Measurements from ENCODE around the gene FAM13A. TPM values are rescaled to one million over a fixed set of nuclear protein-coding genes. Genes with fewer than 3 reads are reported as not detected.
A peak's percentile ranks its signal among the peaks of the same experiment; 100 is the strongest.

Gene FAM13A
- total and polyA plus RNA-seq, 8 donors = 15.7 to 56.4 (median 38.1) TPM

DNA sequence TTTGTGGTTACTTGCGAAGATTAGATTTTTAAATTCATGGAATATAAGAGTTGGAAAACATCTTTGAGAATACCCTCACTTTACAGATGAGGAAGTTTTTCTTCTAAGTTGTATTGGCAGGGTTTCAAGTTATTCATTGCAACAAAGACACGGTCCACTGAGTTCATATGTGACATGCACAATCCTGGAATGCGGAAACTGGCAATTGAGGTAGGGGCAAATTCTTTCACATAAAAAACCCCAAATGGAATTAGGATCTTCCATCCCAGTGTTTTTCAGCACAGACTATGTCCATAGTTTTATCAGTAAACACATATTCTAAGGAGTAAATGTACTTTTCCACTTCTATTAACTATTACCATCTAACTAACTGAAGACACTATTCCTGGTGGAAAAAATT is 277.6 kb downstream of the FAM13A start:
- H3K4me1 ChIP-seq = peaks cover 0 to 7% (median 7%) of the 10 kb centered on the region in 3 donors
- no peak overlapping the region for H3K27ac ChIP-seq
- H3K4me3 ChIP-seq = no peak overlapping the region
- FAIRE-seq (no peak), ATAC-seq (no peak), DNase-seq (no peak)
- intact Hi-C loops (cut with DNase I) = no loop called here
- no peaks in the 10 kb centered on the region for H3K27me3 ChIP-seq
- H3K36me3 ChIP-seq = peaks cover 0 to 38% (median 0%) of the 10 kb centered on the region in 3 donors
- TF ChIP-seq, protein P1, sequence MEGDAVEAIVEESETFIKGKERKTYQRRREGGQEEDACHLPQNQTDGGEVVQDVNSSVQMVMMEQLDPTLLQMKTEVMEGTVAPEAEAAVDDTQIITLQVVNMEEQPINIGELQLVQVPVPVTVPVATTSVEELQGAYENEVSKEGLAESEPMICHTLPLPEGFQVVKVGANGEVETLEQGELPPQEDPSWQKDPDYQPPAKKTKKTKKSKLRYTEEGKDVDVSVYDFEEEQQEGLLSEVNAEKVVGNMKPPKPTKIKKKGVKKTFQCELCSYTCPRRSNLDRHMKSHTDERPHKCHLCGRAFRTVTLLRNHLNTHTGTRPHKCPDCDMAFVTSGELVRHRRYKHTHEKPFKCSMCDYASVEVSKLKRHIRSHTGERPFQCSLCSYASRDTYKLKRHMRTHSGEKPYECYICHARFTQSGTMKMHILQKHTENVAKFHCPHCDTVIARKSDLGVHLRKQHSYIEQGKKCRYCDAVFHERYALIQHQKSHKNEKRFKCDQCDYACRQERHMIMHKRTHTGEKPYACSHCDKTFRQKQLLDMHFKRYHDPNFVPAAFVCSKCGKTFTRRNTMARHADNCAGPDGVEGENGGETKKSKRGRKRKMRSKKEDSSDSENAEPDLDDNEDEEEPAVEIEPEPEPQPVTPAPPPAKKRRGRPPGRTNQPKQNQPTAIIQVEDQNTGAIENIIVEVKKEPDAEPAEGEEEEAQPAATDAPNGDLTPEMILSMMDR (IDR thresholded peaks at IDR 0.05) = no peak
- WGBS, 2 donors = 78 to 81% methylated on average over 3 of the region's 3 CpGs
- no peaks in the 10 kb centered on the region for H3K9me3 ChIP-seq

DNA sequence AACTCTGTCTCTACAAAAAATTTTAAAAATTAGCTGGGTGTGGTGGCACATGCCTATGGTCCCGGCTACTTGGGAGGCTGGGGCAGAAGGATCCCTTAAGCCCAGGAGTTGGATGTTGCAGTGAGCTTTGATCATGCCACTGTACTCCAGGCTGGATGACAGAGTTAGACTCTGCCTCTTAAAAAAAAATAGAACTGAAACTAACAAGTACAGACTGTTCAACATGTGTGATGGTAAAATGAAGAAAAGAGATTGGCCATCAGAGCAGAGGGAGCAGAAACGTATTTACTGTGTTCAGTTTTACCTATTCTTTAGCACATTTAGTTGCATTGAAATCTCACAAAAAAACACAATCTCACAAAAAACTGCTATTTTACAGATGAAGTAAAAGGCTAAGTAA is 281.5 kb downstream of the FAM13A start:
- no peaks in the 10 kb centered on the region for H3K27me3 ChIP-seq
- ATAC-seq = no peak
- no peak overlapping the region for H3K27ac ChIP-seq
- H3K36me3 ChIP-seq = peaks cover 0 to 16% (median 0%) of the 10 kb centered on the region in 3 donors
- WGBS, 2 donors = 93 to 97% methylated on average over 2 of the region's 2 CpGs
- H3K4me1 ChIP-seq = peaks cover 13 to 26% (median 16%) of the 10 kb centered on the region in 3 donors
- no peak for FAIRE-seq
- DNase-seq = no peak
- intact Hi-C loops (cut with DNase I) = no loop called here
- TF ChIP-seq, protein P1 (IDR thresholded peaks at IDR 0.05) = no peak
- no peaks in the 10 kb centered on the region for H3K9me3 ChIP-seq
- no peak overlapping the region for H3K4me3 ChIP-seq

DNA sequence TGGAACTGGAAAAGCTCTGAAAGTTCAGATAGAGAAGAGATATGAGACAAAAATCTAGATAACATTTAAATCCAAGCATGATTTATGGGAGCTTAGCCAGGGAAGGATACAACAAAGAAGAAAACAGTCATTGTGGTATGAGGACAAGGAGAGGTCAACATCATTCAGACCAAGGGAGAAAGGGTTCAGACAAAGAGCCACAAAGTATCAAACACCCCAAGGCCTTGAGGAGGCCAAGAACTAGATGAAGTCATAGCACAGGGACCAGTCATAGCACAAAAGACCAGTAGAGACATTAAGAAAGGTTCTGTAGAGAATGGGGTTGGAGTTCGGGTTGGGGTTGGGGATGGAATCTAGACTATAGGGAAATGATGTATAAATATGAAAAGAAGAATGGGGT is 282.0 kb downstream of the FAM13A start:
- intact Hi-C loops (cut with DNase I) = no loop called here
- Histone ChIP-seq H3K27ac (no peak overlapping the region), H3K4me3 (no peak overlapping the region), H3K9me3 (no peaks in the 10 kb centered on the region), H3K27me3 (no peaks in the 10 kb centered on the region), H3K4me1 (peaks cover 13 to 23% (median 14%) of the 10 kb centered on the region in 3 donors), H3K36me3 (peaks cover 0 to 15% (median 0%) of the 10 kb centered on the region in 3 donors)
- WGBS, 2 donors = 100% methylated on average over 1 of the region's 1 CpG
- TF ChIP-seq, protein P1 (IDR thresholded peaks at IDR 0.05) = no peak
- ATAC-seq = no peak
- FAIRE-seq = no peak
- no peak for DNase-seq

DNA sequence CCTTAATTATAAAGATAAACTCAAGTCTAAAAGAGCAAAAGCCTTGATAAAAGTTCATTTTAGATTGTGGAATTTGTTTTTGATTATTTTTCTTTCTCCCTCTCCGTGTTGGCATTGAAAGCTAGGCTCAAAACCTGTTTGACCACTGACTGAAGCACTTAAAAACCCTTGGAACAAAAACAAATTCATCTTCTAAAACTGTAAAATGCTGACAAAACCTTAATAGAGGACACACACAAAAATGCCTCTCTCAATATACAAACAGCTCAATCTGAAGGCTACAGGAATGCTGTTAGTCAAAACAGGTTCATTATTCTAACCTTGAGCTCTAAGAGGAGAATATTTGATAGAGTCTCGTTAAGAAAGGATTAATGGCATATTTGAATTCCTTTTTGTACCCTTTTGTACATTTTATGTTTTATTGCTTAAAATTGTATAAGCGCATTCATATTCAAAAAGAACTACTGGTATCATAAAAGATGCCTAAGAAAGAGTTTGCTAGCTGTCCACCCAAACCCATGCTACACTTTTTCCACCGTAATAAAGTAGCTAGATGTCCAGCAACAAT is 285.0 kb downstream of the FAM13A start:
- no peak overlapping the region for H3K4me3 ChIP-seq
- intact Hi-C loops (cut with DNase I) = no loop called here
- no peaks in the 10 kb centered on the region for H3K27me3 ChIP-seq
- H3K36me3 ChIP-seq = peaks cover 0 to 10% (median 0%) of the 10 kb centered on the region in 3 donors
- peak overlapping the region in 1 of 4 donors; percentile 48 for H3K27ac ChIP-seq
- DNase-seq (no peak), ATAC-seq (peak; percentile 29 to 81 (median 48)), FAIRE-seq (no peak)
- WGBS, 2 donors = 37 to 40% methylated on average over 4 of the region's 4 CpGs
- TF ChIP-seq, protein P1 (IDR thresholded peaks at IDR 0.05) = no peak
- H3K9me3 ChIP-seq = no peaks in the 10 kb centered on the region
- H3K4me1 ChIP-seq = peaks cover 13 to 23% (median 14%) of the 10 kb centered on the region in 3 donors

DNA sequence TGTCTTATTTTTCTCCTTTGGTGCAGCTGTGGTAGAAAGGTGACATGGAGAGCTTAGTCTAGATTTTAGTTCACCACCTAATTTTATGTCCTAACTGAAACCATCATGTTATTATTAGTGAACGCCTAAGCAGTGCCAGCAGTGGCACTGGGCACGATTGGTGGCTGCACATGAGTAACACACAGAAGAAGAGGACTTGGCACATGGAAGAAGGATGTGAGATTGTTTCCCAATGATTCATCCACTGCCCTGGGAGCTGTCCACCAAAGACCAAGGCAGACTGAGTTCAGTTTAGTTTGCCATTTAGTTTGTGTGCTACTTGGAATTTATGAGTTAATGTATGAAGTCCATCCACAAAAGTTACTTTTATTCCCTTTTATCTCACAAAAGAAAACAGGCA is 291.3 kb downstream of the FAM13A start:
- Histone ChIP-seq H3K27ac (no peak overlapping the region), H3K9me3 (no peaks in the 10 kb centered on the region), H3K4me3 (no peak overlapping the region), H3K27me3 (no peaks in the 10 kb centered on the region), H3K36me3 (peaks cover 0 to 10% (median 0%) of the 10 kb centered on the region in 3 donors), H3K4me1 (peaks cover 4 to 13% (median 5%) of the 10 kb centered on the region in 3 donors)
- 43 to 51% methylated on average over 2 of the region's 2 CpGs for WGBS, 2 donors
- DNase-seq = no peak
- intact Hi-C loops (cut with DNase I) = no loop called here
- TF ChIP-seq, protein P1 (IDR thresholded peaks at IDR 0.05) = no peak
- peak; percentile 57 to 89 (median 73) for ATAC-seq
- FAIRE-seq = no peak
